Measurements from ENCODE around the gene CKAP5. TPM values are rescaled to one million over a fixed set of nuclear protein-coding genes. Genes with fewer than 3 reads are reported as not detected.
A peak's percentile ranks its signal among the peaks of the same experiment; 100 is the strongest.

Gene CKAP5
- total RNA-seq, 4 donors from 2014 or later, result 39.8 to 46.9 (median 43.4) TPM

GRCh38 chr11:46696212-46696558 is 149.9 kb downstream of the CKAP5 start:
- H3K27me3 ChIP-seq, result no peaks in the 10 kb centered on the region
- 60% methylated on average over 1 of the region's 11 CpGs; no CpG with 5 or more reads in 1 of the 2 donors for WGBS, 2 donors (ENCODE audit: low coverage in 1 of 2)
- peaks cover 0 to 64% (median 42%) of the 10 kb centered on the region in 3 donors for H3K4me1 ChIP-seq
- peaks cover 0 to 59% of the 10 kb centered on the region in 2 donors for H3K36me3 ChIP-seq
- H3K9me3 ChIP-seq, result no peaks in the 10 kb centered on the region
- H3K27ac ChIP-seq, result peak overlapping the region in 3 of 4 donors; percentile 18 to 53 (median 48)
- TF ChIP-seq, protein P1, sequence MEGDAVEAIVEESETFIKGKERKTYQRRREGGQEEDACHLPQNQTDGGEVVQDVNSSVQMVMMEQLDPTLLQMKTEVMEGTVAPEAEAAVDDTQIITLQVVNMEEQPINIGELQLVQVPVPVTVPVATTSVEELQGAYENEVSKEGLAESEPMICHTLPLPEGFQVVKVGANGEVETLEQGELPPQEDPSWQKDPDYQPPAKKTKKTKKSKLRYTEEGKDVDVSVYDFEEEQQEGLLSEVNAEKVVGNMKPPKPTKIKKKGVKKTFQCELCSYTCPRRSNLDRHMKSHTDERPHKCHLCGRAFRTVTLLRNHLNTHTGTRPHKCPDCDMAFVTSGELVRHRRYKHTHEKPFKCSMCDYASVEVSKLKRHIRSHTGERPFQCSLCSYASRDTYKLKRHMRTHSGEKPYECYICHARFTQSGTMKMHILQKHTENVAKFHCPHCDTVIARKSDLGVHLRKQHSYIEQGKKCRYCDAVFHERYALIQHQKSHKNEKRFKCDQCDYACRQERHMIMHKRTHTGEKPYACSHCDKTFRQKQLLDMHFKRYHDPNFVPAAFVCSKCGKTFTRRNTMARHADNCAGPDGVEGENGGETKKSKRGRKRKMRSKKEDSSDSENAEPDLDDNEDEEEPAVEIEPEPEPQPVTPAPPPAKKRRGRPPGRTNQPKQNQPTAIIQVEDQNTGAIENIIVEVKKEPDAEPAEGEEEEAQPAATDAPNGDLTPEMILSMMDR (IDR thresholded peaks at IDR 0.05), result no peak
- TF ChIP-seq POLR2AphosphoS5 (IDR thresholded peaks at IDR 0.05) (no peak), EP300 (IDR thresholded peaks at IDR 0.05) (no peak), POLR2A (IDR thresholded peaks at IDR 0.05) (no peak)
- no peak overlapping the region for H3K4me3 ChIP-seq
- no peak for ATAC-seq

DNA sequence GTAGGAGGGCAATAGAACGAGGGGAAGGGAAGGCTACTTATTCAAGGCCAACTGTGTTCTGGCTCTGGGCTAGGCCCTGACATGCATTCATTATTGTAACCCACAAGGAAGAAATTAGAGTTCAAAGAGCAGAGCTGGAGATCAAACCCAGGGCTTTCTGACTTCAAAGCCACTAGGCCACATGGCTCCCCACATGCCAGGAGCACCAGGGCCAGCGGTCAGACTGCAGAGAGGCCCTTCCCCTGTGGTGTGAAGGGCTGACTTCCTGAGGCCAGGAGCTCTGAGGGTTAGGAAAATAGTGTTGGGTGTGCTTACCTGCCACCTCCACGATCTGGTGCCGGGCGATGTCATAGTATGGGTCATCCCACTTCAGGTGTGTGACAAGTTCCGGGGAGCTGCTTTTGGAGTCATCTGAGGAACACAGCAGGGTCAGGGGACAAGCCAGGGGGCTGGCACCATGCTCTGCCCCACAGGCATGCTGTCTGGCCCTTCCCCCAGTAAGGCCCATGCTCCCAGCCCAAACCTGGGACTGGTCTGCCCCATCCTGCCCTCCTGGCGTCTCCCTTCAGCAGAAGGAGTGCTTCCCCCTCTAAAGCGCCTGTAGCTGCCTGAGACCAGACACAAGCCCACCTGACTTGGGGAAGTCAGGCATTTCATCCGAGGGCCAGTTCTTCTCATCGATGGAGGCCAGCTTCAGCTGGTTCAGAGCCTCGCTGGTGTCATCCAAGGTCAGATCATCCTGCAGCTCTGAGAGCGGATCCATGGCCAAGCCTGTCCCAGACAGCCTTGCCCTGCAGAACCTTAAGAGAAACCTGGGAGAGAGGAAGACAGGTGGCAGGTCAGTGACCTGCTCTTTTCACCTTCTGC is 150.5 kb downstream of the CKAP5 start:
- no peaks in the 10 kb centered on the region for H3K9me3 ChIP-seq
- H3K36me3 ChIP-seq, result peaks cover 0 to 65% of the 10 kb centered on the region in 2 donors
- H3K4me1 ChIP-seq, result peaks cover 0 to 64% (median 42%) of the 10 kb centered on the region in 3 donors
- TF ChIP-seq EP300 (IDR thresholded peaks at IDR 0.05) (no peak), POLR2A (IDR thresholded peaks at IDR 0.05) (no peak), POLR2AphosphoS5 (IDR thresholded peaks at IDR 0.05) (no peak)
- TF ChIP-seq, protein P1 (IDR thresholded peaks at IDR 0.05), result no peak
- H3K27ac ChIP-seq, result peak overlapping the region in 3 of 4 donors; percentile 48 to 53 (median 50)
- no peak overlapping the region for H3K4me3 ChIP-seq
- WGBS, 2 donors (ENCODE audit: low coverage in 1 of 2), result 83 to 100% methylated on average over 1 to 2 of the region's 12 CpGs
- H3K27me3 ChIP-seq, result no peaks in the 10 kb centered on the region
- no peak for ATAC-seq

DNA sequence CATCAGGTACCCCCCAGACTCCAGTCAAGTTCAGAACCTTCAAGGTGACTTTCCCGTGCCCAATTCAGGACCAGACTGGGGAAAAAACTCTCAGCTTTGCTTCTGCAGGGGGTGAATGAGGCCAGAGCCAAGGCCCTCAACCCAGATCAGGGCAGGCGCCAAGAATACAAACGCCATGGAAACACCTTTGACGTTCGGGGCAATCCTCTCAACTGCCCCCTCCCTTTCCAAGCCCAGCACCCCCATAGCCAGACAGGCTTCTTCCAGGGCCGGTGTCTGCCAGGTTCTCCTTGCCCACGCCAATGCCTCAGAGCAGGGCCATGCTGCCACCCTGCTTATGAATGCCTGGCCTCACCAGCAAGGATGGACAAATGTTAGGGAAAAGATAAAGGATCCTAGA is 151.5 kb downstream of the CKAP5 start:
- 68% methylated on average over 3 of the region's 7 CpGs; no CpG with 5 or more reads in 1 of the 2 donors for WGBS, 2 donors (ENCODE audit: low coverage in 1 of 2)
- ATAC-seq, result no peak
- peak overlapping the region in 3 of 4 donors; percentile 48 to 62 (median 50) for H3K27ac ChIP-seq
- no peak for TF ChIP-seq POLR2A (IDR thresholded peaks at IDR 0.05)
- TF ChIP-seq, protein P1 (IDR thresholded peaks at IDR 0.05), result no peak
- TF ChIP-seq POLR2AphosphoS5 (IDR thresholded peaks at IDR 0.05), result no peak
- no peak for TF ChIP-seq EP300 (IDR thresholded peaks at IDR 0.05)
- H3K4me1 ChIP-seq, result peaks cover 0 to 59% (median 42%) of the 10 kb centered on the region in 3 donors
- peaks cover 0 to 75% of the 10 kb centered on the region in 2 donors for H3K36me3 ChIP-seq
- H3K4me3 ChIP-seq, result no peak overlapping the region
- no peaks in the 10 kb centered on the region for H3K9me3 ChIP-seq
- H3K27me3 ChIP-seq, result no peaks in the 10 kb centered on the region

GRCh38 chr11:46694072-46694471 is 152.0 kb downstream of the CKAP5 start:
- Histone ChIP-seq H3K4me1 (peaks cover 0 to 54% (median 37%) of the 10 kb centered on the region in 3 donors), H3K9me3 (no peaks in the 10 kb centered on the region), H3K27me3 (no peaks in the 10 kb centered on the region), H3K4me3 (no peak overlapping the region), H3K36me3 (peaks cover 0 to 80% of the 10 kb centered on the region in 2 donors), H3K27ac (peak overlapping the region in 3 of 4 donors; percentile 48 to 62 (median 50))
- ATAC-seq, result peak; percentile 14
- TF ChIP-seq POLR2A (IDR thresholded peaks at IDR 0.05), result no peak
- no peak for TF ChIP-seq POLR2AphosphoS5 (IDR thresholded peaks at IDR 0.05)
- TF ChIP-seq, protein P1 (IDR thresholded peaks at IDR 0.05), result no peak
- no peak for TF ChIP-seq EP300 (IDR thresholded peaks at IDR 0.05)
- 100% methylated on average over 1 of the region's 6 CpGs; no CpG with 5 or more reads in 1 of the 2 donors for WGBS, 2 donors (ENCODE audit: low coverage in 1 of 2)

All from gastroesophageal sphincter (tissue), 4 donors.